GM21576 (cell line): ENCODE measurements around the gene CSNK2A1.

Experiments used
- ATAC-seq: cut with Tn5 transposase; IDR thresholded peaks from one replicate; pipeline ENCODE4 v1.9.1; 2021; ENCODE audit warnings: mild to moderate bottlenecking, moderate library complexity; ENCODE audit not compliant: unreplicated experiment

Gene CSNK2A1

DNA sequence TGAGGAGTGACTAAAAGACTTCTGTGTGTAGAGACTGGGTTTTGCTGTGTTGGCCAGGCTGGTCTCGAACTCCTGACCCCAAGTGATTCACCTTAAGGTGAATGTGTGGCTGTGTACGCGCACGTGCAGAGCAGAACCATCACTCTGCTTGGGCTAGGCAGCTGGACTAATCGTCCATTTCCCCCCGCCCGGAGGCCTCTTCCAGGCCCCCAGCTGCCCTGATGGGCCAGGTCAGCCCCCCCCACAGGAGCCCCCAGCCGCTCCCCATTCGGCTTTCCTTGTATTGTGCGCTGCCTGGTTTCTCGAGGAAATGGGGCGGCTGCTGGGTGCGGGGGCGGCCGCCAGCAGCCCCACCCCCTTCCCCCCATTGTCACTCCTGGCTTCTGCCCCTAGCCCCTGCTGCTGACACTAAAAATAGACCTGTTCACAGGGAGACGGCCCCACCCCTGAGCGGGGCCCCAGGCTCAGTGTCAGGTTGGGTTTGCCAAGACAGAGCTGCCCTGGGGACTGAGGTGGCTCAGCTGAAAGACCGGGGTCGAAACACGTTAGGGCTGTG, 24.6 kb upstream of the CSNK2A1 start:
- ATAC-seq: no peak

DNA sequence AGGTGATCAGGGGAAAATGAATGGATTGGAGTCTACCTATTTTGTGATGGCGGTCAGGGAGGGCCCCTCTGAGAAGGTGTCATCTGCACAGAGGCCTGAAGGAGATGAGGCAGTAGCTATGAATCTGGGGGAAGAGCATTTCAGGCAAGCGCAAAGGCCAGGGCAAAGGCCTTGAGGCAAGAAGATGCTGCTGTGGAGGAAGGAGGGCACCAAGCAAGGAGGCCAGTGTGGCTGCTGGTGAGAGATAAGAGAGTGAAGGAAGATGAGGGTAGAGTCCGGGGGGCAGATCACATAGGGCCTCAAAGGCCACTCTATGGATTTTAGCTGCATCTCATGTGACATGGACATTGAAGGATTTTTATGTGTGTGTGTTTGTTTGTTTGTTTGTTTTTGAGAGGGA, 20.6 kb upstream of the CSNK2A1 start:
- no peak for ATAC-seq

- no peak for ATAC-seq
These were observed 19.6 kb upstream of the CSNK2A1 start for GRCh38 chr20:563187-563586.

DNA sequence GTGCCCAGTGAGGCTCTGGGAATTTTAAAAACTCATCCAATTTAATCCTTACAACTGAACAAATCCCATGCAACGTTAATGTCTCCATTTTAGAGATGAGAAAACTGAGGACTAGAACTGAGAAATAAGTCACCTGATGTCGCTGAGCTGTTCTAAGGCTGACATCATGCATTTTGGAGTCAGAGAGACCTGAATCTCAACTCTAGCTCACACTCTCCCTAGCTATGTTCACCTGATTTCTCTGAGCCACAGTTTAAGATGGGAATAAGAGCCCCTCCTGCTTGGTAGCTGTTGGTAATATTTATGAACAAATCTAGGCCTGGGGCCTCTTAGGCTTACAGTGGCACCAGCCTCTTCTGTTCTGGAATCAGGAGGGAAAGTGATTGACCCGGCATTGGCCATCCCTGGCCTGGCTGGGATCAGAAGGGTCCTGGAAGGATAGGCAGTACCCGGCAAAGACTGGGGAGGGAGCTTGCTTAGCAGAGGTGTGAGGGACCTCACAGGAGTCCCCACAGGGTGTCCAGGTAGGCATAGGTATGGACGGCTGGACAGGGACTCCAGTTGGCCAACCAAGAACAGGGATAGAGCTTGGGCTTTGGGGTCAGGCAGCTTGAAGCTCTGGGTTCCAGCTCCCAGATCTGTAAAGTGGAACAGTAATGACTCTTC, 18.8 kb upstream of the CSNK2A1 start:
- no peak for ATAC-seq

DNA sequence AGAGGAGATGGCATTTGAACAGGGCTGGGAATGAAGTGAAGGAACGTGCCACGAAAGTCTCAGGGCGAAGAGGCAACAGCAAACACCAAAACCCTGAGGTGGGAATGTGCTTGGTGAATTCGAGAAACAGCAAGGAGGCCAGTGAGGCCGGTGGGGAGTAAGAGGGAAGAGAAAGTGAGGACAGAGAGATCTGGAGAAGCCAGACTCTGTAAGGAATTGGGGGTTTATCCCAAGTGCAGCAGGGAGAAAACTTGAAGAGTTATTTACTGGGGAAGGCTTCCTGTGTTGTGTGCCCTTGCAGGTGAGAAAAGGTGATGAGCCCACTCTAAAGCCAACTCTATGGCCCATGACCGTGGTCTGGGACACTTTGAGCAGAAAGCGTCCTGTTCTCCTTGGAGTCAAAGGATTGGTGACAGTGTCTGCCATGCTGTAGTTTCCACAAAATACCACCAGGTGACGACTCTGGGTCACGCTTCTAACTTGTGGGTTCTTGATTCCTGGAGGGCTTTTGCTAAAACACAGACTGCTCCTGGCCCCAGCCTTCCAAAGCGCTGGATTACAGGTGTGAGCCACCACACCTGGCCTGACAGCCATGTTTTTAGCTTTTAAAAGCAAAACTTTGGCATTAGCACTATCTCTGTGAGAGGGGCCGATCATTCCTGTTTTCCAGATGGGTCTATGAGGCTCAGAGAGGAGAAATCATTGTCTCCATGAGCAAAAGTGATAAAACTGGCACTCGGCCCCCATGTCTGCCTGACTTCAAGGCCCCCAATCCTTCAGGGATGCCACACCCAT, 18.0 kb upstream of the CSNK2A1 start:
- ATAC-seq: peak; percentile 67

DNA sequence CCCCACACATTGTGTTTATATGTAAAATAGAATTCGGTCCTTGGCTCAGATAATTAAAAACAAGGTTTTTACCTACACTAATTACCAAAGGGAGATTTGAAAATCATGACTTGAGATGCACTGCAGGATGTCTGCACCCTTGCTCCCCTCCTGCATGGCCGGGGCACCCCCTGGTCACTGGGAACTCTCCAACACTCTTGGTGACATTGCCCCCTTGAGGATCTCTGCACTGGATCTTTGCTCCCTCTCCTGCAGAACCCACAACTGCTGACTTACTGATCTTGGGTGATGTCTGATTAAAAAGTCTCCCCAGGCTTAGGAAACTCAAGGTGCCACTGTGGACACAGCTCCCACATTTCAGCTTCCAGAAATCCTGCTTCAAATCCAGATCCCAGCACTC, 17.1 kb upstream of the CSNK2A1 start:
- ATAC-seq: no peak

GRCh38 chr20:558117-558516, 14.5 kb upstream of the CSNK2A1 start:
- ATAC-seq: no peak

- no peak for ATAC-seq
These were observed 13.4 kb upstream of the CSNK2A1 start for GRCh38 chr20:556984-557383.

GRCh38 chr20:555976-556385, 12.4 kb upstream of the CSNK2A1 start:
- ATAC-seq: no peak

DNA sequence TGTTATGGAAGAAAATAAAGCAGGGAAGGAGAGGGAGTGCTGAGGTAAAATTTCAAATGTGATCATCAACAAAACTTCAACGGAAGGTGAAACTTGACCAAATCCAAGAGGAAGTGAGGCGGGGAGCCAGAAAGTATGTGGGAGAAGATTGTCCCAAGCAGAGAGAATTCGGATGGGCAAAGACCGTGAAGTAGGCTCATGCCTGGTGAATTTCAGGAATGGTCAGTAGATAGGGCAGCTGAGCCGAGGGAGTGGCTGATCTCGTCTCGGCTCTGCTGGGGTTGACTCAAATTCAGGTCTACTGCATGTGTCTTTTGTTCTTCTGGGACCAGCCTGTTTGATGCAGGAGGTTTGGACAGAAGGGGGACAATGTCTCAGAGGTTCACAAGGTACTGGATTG, 7.0 kb upstream of the CSNK2A1 start:
- no peak for ATAC-seq

GRCh38 chr20:549722-550496, 6.3 kb upstream of the CSNK2A1 start:
- no peak for ATAC-seq

- ATAC-seq: no peak
These were observed 5.3 kb upstream of the CSNK2A1 start for GRCh38 chr20:548906-549305.

- ATAC-seq: no peak
These were observed 3.8 kb upstream of the CSNK2A1 start for GRCh38 chr20:547394-547793.

DNA sequence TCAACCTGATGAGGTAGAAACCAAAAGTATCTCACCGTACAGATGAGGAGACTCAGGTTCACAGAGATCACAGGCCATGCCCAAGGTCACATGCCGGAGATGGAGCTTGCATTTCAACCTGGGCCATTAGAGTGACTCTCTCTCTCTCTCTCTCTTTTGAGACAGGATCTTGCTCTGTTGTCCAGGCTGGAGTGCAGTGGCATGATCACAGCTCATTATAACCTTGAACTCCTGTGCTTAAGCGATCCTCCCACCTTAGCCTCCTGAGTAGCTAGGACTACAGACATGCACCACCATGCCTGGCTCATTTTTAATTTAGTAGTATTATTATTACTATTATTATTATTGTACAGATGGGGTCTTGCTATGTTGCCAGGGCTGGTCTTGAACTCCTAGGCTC, 2.8 kb upstream of the CSNK2A1 start:
- ATAC-seq: no peak

DNA sequence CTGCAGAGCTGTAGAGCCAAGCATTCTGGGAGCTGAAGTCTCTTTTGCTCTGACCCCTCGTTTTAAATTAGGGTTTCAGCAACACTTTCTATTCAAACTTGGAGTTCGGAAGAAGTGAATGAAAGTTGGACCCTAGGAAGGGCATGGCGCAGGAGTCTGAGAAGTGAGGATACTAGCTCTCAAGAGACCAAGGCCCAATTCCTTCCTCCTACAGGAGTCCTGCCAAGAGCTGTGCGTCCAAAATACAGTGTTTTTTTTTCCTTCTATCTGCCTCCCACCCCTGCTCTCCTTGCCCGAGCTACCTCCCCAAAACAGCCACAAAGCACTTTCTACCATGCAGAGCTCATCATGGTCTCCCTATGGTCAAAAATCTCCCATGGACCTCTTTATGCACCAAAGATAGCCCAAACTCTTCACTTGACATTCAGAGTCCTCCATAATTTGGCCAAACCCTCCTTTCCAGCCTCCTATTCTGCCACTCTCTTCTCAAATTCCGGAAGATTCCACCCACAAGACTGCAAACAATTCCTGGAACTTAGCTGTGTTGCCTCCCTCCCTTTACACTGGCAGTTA, 649 bp upstream of the CSNK2A1 start:
- no peak for ATAC-seq

DNA sequence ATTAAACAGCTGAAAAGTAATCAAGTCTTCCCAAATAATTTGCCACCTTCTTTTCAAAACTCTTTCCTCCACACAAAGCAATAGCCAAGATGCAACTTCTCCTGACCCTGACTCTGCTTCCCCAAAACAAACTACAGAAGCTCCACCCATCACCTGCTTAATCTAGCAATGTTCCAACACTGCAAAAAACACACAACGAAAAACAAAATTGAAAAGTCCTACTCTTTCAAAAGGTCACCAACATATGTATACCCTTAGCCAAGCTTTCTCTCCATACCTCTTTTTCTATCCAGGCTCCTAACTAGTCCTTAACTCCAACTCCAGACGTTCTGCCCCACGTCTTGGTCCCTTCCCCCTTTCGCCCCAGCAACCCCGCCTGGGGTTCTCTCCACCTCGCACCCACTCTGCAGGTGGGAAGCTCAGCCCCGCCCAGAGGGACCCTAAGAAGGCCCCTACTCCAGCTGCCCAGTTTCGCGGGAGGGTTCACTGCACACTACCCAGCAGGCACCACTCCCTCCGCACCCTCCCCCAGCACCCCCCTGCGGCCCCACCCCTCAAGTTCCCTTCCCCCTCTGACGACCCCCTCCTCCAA, 717 bp downstream of the CSNK2A1 start:
- peak; percentile 29 for ATAC-seq

GRCh38 chr20:540391-541201, 3.0 kb downstream of the CSNK2A1 start:
- ATAC-seq: no peak

GRCh38 chr20:539848-540247, 3.7 kb downstream of the CSNK2A1 start:
- no peak for ATAC-seq

GRCh38 chr20:539191-539590, 4.4 kb downstream of the CSNK2A1 start:
- ATAC-seq: no peak

DNA sequence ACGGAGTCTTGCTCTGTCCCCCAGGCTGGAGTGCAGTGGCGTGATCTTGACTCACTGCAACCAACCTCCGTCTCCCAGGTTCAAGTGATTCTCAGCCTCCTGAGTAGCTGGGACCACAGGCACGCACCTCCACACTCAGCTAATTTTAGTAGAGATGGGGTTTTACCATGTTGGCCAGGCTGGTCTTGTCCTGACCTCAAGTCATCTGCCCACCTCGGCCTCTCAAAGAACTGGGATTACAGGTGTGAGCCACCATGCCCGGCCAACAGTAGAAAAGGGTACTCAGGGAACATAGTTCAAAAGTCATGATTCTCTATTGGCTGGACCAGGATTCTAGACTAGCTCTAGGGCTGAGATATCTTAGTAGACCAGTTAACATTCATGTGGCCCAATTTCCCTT, 5.6 kb downstream of the CSNK2A1 start:
- no peak for ATAC-seq
